Measurements from ENCODE around the gene KCNMA1.
"Not testable (repeated sequence)": the region's sequence is repeated elsewhere in the genome, so short reads cannot be mapped to it uniquely, and the experiment has no call there.

The KCNMA1 gene

GRCh38 chr10:77637532-77638320 lies at the start of gene KCNMA1:
KCNMA1 (minus strand) TSS chr10:77637808.
- peak; percentile 78 for DNase-seq (ENCODE audit: low spot score)

GRCh38 chr10:77686650-77687417 lies 49.2 kb upstream of the KCNMA1 start:
- no peak for DNase-seq (ENCODE audit: low spot score)

GRCh38 chr10:77686096-77686495 lies 48.5 kb upstream of the KCNMA1 start:
- DNase-seq (ENCODE audit: low spot score), result no peak

GRCh38 chr10:77685432-77685831 lies 47.8 kb upstream of the KCNMA1 start:
- no peak for DNase-seq (ENCODE audit: low spot score)

- not testable (repeated sequence) for DNase-seq (ENCODE audit: low spot score)
Observed at GRCh38 chr10:77683088-77683432, 45.5 kb upstream of the KCNMA1 start.

GRCh38 chr10:77682393-77683087 lies 44.9 kb upstream of the KCNMA1 start:
- DNase-seq (ENCODE audit: low spot score), result no peak

GRCh38 chr10:77681839-77682238 lies 44.2 kb upstream of the KCNMA1 start:
- no peak for DNase-seq (ENCODE audit: low spot score)

- DNase-seq (ENCODE audit: low spot score), result no peak
Observed at GRCh38 chr10:77680811-77681210, 43.2 kb upstream of the KCNMA1 start.

- no peak for DNase-seq (ENCODE audit: low spot score)
Observed at GRCh38 chr10:77680065-77680464, 42.5 kb upstream of the KCNMA1 start.

GRCh38 chr10:77679217-77679616 lies 41.6 kb upstream of the KCNMA1 start:
- no peak for DNase-seq (ENCODE audit: low spot score)

GRCh38 chr10:77678146-77678545 lies 40.5 kb upstream of the KCNMA1 start:
- no peak for DNase-seq (ENCODE audit: low spot score)

GRCh38 chr10:77675347-77675746 lies 37.7 kb upstream of the KCNMA1 start:
- DNase-seq (ENCODE audit: low spot score), result no peak

- DNase-seq (ENCODE audit: low spot score), result no peak
Observed at GRCh38 chr10:77673515-77674140, 36.0 kb upstream of the KCNMA1 start.

- no peak for DNase-seq (ENCODE audit: low spot score)
Observed at GRCh38 chr10:77673101-77673500, 35.5 kb upstream of the KCNMA1 start.

- DNase-seq (ENCODE audit: low spot score), result no peak
Observed at GRCh38 chr10:77671594-77672252, 34.1 kb upstream of the KCNMA1 start.

- DNase-seq (ENCODE audit: low spot score), result no peak
Observed at GRCh38 chr10:77670817-77671443, 33.3 kb upstream of the KCNMA1 start.

GRCh38 chr10:77669892-77670291 lies 32.3 kb upstream of the KCNMA1 start:
- DNase-seq (ENCODE audit: low spot score), result no peak

GRCh38 chr10:77667426-77668324 lies 30.1 kb upstream of the KCNMA1 start:
- no peak for DNase-seq (ENCODE audit: low spot score)

- no peak for DNase-seq (ENCODE audit: low spot score)
Observed at GRCh38 chr10:77666821-77667220, 29.2 kb upstream of the KCNMA1 start.

- DNase-seq (ENCODE audit: low spot score), result no peak
Observed at GRCh38 chr10:77664696-77665095, 27.1 kb upstream of the KCNMA1 start.

Data from left forelimb (tissue), 1 donor.